ENCODE measurements around the gene NUDT8. TPM values are rescaled to one million over a fixed set of nuclear protein-coding genes. Genes with fewer than 3 reads are reported as not detected.

NUDT8 gene
- total and polyA plus RNA-seq, 2 of the 8 experiments (the other 6 are each of a cell fraction or from before 2014, with no cell fraction given), result 7.2 to 8.3 TPM

- WGBS, 2 experiments (ENCODE audit: extremely low coverage in 1 of 2, insufficient coverage in 1 of 2, insufficient read length in 1 of 2, insufficient replicate concordance in 2 of 2, low coverage in 1 of 2, low lambda C conversion rate in 2 of 2, missing lambda C conversion rate in 1 of 2), result 93% methylated on average over 14 of the region's 20 CpGs; no CpG with 5 or more reads in 1 of the 2 experiments
- no peak overlapping the region for H2AFZ ChIP-seq (ENCODE audit: low read length)
- H3K79me2 ChIP-seq (ENCODE audit: control insufficient read depth in 1 of 2, insufficient read depth in 2 of 2, low read length in 2 of 2), result no peaks in the 10 kb centered on the region
- FAIRE-seq (no peak), DNase-seq (ENCODE audit: low read depth in 1 of 2, low spot score in 2 of 2) (no peak)
- no peak overlapping the region for H2AK5ac ChIP-seq (ENCODE audit: low read depth, low read length)
- no peak overlapping the region for H2BK12ac ChIP-seq (ENCODE audit: low read depth, low read length)
- no peak overlapping the region for H4K91ac ChIP-seq (replicated peaks; ENCODE audit: insufficient read length, low read length)
- H2BK15ac ChIP-seq (ENCODE audit: low read length), result no peak overlapping the region
- peaks cover 0 to 2% of the 10 kb centered on the region in 2 experiments for H4K20me1 ChIP-seq (replicated peaks in 1 of 2; ENCODE audit: control insufficient read depth in 1 of 2, insufficient read depth in 2 of 2, low read length in 2 of 2)
- CTCF ChIA-PET (ENCODE audit: partially characterized antibody), result interaction anchor here (0.8 to 4.4 kb wide), 11 partner anchors 9 to 125 kb away, joined by 3 to 29 read pairs (median 3); partner anchors contain the start of genes NUDT8 and TBX10
- H2BK120ac ChIP-seq (replicated peaks; ENCODE audit: low read depth, low read length), result no peak overlapping the region
- no peak overlapping the region for H3K56ac ChIP-seq (replicated peaks; ENCODE audit: insufficient read length, low read depth, low read length)
- H3K4ac ChIP-seq (replicated peaks; ENCODE audit: insufficient read length, low read depth, low read length), result no peak overlapping the region
- no peak overlapping the region for H3K4me3 ChIP-seq (ENCODE audit: extremely low read depth in 1 of 4, insufficient read depth in 2 of 4, low read depth in 3 of 4, low read length in 4 of 4)
- H3K14ac ChIP-seq (ENCODE audit: insufficient read length), result no peak overlapping the region
- H3K9me3 ChIP-seq (ENCODE audit: insufficient read depth in 2 of 2, low read depth in 1 of 2, low read length in 1 of 2), result no peaks in the 10 kb centered on the region
- no peak overlapping the region for H2BK5ac ChIP-seq (ENCODE audit: low read depth, low read length)
- no peak overlapping the region for H4K5ac ChIP-seq (ENCODE audit: insufficient read length, low read depth, low read length)
- no peak overlapping the region for H3K9ac ChIP-seq (replicated peaks in 1 of 4; ENCODE audit: extremely low read depth in 1 of 4, low read depth in 3 of 4, low read length in 3 of 4)
- no peaks in the 10 kb centered on the region for H3K79me1 ChIP-seq (ENCODE audit: low read depth, low read length)
- no peak overlapping the region for H2BK20ac ChIP-seq (ENCODE audit: low read length)
- no peaks in the 10 kb centered on the region for H3K4me1 ChIP-seq (replicated peaks in 1 of 4; ENCODE audit: control insufficient read depth in 3 of 4, insufficient read depth in 4 of 4, low read length in 3 of 4)
- H3K27ac ChIP-seq (ENCODE audit: low read depth, low read length), result no peak overlapping the region
- no peak overlapping the region for H3K23ac ChIP-seq (ENCODE audit: insufficient read length)
- no peak overlapping the region for H3K4me2 ChIP-seq (ENCODE audit: insufficient read depth in 1 of 2, low read depth in 2 of 2, low read length in 2 of 2)
- no peak overlapping the region; the same call in 1 of the 2 replicates for H4K8ac ChIP-seq (ENCODE audit: extremely low read depth, insufficient read depth, low read length)
- H3K27me3 ChIP-seq (replicated peaks in 1 of 4; ENCODE audit: control insufficient read depth in 3 of 4, extremely low read depth in 1 of 4, insufficient read depth in 3 of 4, low read length in 3 of 4), result no peaks in the 10 kb centered on the region
- H3K18ac ChIP-seq (ENCODE audit: extremely low read depth, low read length), result no peak overlapping the region
- H3K23me2 ChIP-seq (ENCODE audit: low read depth, low read length), result peaks cover 14% of the 10 kb centered on the region; the same call in 1 of the 2 replicates
- no peaks in the 10 kb centered on the region for H3K36me3 ChIP-seq (ENCODE audit: control insufficient read depth in 2 of 4, insufficient read depth in 4 of 4, low read length in 3 of 4)
- POLR2A ChIA-PET (ENCODE audit: partially characterized antibody), result interaction anchor here (0.6 to 1.2 kb wide), 2 partner anchors 40 to 459 kb away, joined by 3 read pairs; no protein-coding TSS in a partner anchor
- TF ChIP-seq RAD21 (IDR thresholded peaks at IDR 0.05 in 1 of 2, conservative IDR thresholded peaks at IDR 0.05 in 1 of 2; ENCODE audit: low read depth in 2 of 2, low read length in 2 of 2) (no peak), ATF3 (IDR thresholded peaks at IDR 0.05; ENCODE audit: insufficient read depth, low read depth, low read length) (no peak), BCL11A (IDR thresholded peaks at IDR 0.05; ENCODE audit: low read depth in 2 of 2, low read length in 2 of 2) (no peak), YY1 (IDR thresholded peaks at IDR 0.05; ENCODE audit: low read depth, low read length) (no peak), NANOG (IDR thresholded peaks at IDR 0.05; ENCODE audit: insufficient read depth, low read depth, low read length, poor library complexity, severe bottlenecking) (no peak), GABPA (IDR thresholded peaks at IDR 0.05; ENCODE audit: borderline replicate concordance, insufficient read depth, low read length) (no peak), SAP30 (IDR thresholded peaks at IDR 0.05; ENCODE audit: insufficient read depth, insufficient replicate concordance, low read length) (no peak), RXRA (IDR thresholded peaks at IDR 0.05; ENCODE audit: insufficient read depth, low read depth, low read length) (no peak), TAF7 (optimal IDR thresholded peaks at IDR 0.05; ENCODE audit: borderline replicate concordance, low read depth, low read length) (no peak), POLR2AphosphoS5 (IDR thresholded peaks at IDR 0.05; ENCODE audit: low read depth, low read length) (no peak), MAFK (IDR thresholded peaks at IDR 0.05; ENCODE audit: low read depth, low read length) (no peak)
These were observed 37.1 kb upstream of the NUDT8 start for GRCh38 chr11:67666676-67667489.
